Astrocyte of the hippocampus (primary cell): Measurements from ENCODE around the gene PER2.

ENCODE experiments used
- DNase-seq: peaks from one replicate; pipeline ENCODE4 v3.0.0; 2011; ENCODE audit warnings: low read depth, low spot score

The PER2 gene

GRCh38 chr2:238308177-238308576, 19.8 kb upstream of the PER2 start:
- DNase-seq, result no peak

- no peak for DNase-seq
Observed at GRCh38 chr2:238306672-238306998, 18.2 kb upstream of the PER2 start.

GRCh38 chr2:238305965-238306671, 17.7 kb upstream of the PER2 start:
- DNase-seq, result no peak

- no peak for DNase-seq
Observed at GRCh38 chr2:238305092-238305862, 16.9 kb upstream of the PER2 start.

GRCh38 chr2:238304116-238304515, 15.7 kb upstream of the PER2 start:
- DNase-seq, result no peak

- no peak for DNase-seq
Observed at GRCh38 chr2:238302751-238303150, 14.3 kb upstream of the PER2 start.

GRCh38 chr2:238302087-238302486, 13.7 kb upstream of the PER2 start:
- peak; percentile 41 for DNase-seq

GRCh38 chr2:238299803-238300202, 11.4 kb upstream of the PER2 start:
- DNase-seq, result no peak

- no peak for DNase-seq
Observed at GRCh38 chr2:238296638-238297457, 8.4 kb upstream of the PER2 start.

GRCh38 chr2:238295144-238296112, 7.0 kb upstream of the PER2 start:
- no peak for DNase-seq

GRCh38 chr2:238294393-238295143, 6.2 kb upstream of the PER2 start:
- DNase-seq, result no peak

- no peak for DNase-seq
Observed at GRCh38 chr2:238294046-238294392, 5.6 kb upstream of the PER2 start.

- DNase-seq, result no peak
Observed at GRCh38 chr2:238291550-238292281, 3.3 kb upstream of the PER2 start.

- DNase-seq, result no peak
Observed at GRCh38 chr2:238290715-238291549, 2.5 kb upstream of the PER2 start.

GRCh38 chr2:238290091-238290509, 1.7 kb upstream of the PER2 start:
- DNase-seq, result peak; percentile 51

GRCh38 chr2:238289574-238289973, 1.2 kb upstream of the PER2 start:
- no peak for DNase-seq

GRCh38 chr2:238288650-238289573, 502 bp upstream of the PER2 start:
- peak; percentile 100 for DNase-seq
